Lower leg skin (tissue), 3 donors: Measurements from ENCODE around the gene TPK1.

Source experiments
- POLR2A ChIP-seq, 2 donors: fragments of 450-650 bp; IDR thresholded peaks; one replicate each; pipeline ENCODE4 v1.6.1; 2016 to 2017; ENCODE audit warnings: antibody characterized with exemption in 2 of 2, mild to moderate bottlenecking in 1 of 2, moderate library complexity in 1 of 2
- TF ChIP-seq, protein P1 (sequence below), 3 donors: fragments of 450-650 bp; IDR thresholded peaks; one replicate each; pipeline ENCODE4 v1.5.1; 2016; ENCODE audit warnings: antibody characterized with exemption in 3 of 3, mild to moderate bottlenecking in 3 of 3, moderate library complexity in 2 of 3

GRCh38 chr7:144818511-144818910, 17.3 kb downstream of the TPK1 start:
- no peak for TF ChIP-seq POLR2A (IDR thresholded peaks at IDR 0.05)
- TF ChIP-seq, protein P1, sequence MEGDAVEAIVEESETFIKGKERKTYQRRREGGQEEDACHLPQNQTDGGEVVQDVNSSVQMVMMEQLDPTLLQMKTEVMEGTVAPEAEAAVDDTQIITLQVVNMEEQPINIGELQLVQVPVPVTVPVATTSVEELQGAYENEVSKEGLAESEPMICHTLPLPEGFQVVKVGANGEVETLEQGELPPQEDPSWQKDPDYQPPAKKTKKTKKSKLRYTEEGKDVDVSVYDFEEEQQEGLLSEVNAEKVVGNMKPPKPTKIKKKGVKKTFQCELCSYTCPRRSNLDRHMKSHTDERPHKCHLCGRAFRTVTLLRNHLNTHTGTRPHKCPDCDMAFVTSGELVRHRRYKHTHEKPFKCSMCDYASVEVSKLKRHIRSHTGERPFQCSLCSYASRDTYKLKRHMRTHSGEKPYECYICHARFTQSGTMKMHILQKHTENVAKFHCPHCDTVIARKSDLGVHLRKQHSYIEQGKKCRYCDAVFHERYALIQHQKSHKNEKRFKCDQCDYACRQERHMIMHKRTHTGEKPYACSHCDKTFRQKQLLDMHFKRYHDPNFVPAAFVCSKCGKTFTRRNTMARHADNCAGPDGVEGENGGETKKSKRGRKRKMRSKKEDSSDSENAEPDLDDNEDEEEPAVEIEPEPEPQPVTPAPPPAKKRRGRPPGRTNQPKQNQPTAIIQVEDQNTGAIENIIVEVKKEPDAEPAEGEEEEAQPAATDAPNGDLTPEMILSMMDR (IDR thresholded peaks at IDR 0.05), result no peak
